VCaP (cell line): ENCODE measurements around the gene DNMT3A.

Experiments used
- H3K27ac ChIP-seq: fragments of 450-650 bp; 2 replicates; pipeline ENCODE4 v1.5.1; 2017
- TF ChIP-seq, protein P1 (sequence below): fragments of 450-650 bp; conservative IDR thresholded peaks from 2 replicates; pipeline ENCODE4 v1.5.1; 2017; ENCODE audit warnings: mild to moderate bottlenecking, moderate library complexity

DNMT3A gene

DNA sequence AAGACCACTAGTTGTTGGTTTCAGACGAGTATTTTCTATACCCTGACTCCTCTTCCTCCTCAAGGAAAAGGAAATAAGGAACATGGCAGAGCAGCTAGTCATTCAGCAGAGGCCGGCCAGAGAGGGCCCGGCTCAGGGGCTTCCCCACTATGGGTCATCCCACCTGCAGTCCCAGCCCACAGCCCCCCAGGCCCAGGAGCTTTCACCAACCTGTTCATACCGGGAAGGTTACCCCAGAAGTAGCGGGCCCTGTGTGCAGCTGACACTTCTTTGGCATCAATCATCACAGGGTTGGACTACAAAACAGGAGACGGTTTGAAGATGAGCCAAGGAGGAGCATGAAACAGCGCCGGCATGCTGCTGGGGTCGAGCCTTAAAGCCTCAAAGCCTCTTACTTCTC lies 102.8 kb downstream of the DNMT3A start:
- TF ChIP-seq, protein P1, sequence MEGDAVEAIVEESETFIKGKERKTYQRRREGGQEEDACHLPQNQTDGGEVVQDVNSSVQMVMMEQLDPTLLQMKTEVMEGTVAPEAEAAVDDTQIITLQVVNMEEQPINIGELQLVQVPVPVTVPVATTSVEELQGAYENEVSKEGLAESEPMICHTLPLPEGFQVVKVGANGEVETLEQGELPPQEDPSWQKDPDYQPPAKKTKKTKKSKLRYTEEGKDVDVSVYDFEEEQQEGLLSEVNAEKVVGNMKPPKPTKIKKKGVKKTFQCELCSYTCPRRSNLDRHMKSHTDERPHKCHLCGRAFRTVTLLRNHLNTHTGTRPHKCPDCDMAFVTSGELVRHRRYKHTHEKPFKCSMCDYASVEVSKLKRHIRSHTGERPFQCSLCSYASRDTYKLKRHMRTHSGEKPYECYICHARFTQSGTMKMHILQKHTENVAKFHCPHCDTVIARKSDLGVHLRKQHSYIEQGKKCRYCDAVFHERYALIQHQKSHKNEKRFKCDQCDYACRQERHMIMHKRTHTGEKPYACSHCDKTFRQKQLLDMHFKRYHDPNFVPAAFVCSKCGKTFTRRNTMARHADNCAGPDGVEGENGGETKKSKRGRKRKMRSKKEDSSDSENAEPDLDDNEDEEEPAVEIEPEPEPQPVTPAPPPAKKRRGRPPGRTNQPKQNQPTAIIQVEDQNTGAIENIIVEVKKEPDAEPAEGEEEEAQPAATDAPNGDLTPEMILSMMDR = no peak
- H3K27ac ChIP-seq = no peak overlapping the region

DNA sequence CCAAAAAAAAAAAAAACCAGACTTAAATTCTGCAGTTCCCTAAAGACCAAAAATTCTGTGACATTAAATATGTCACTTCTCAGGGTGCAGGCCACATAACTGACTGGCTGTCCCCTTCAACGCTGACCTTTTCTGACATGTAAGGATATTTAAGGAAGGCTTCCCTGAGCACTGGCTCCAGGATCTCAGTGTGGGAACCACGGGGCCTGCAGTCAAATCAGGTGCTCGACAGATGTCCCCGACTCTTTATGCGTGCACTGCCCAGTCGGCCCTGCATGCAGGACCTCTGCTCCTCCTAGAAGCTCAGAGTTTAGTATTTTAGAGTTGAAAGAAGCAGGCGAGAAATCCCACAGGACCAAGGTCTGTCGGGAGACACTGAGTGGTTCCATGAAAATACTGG lies 104.0 kb downstream of the DNMT3A start:
- TF ChIP-seq, protein P1 = no peak
- H3K27ac ChIP-seq = no peak overlapping the region

DNA sequence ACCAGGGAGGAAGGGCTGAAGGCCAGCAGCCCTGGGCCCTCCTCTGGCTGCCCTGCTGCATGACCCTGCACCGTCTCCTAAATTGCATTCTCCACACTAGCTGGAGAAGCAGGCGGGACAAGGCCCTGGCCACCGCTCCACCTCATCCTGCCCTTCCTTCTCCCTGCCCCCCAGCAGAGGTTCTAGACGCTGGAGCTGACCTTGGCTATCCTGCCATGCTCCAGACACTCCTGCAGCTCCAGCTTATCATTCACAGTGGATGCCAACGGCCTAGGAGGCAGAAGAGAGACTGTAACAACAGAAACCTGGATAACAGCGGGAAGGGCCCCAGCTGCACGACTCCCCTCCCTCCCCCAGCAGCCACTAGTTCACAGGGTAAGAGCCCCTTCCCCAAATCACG lies 105.0 kb downstream of the DNMT3A start:
- TF ChIP-seq, protein P1 = no peak
- H3K27ac ChIP-seq = no peak overlapping the region

DNA sequence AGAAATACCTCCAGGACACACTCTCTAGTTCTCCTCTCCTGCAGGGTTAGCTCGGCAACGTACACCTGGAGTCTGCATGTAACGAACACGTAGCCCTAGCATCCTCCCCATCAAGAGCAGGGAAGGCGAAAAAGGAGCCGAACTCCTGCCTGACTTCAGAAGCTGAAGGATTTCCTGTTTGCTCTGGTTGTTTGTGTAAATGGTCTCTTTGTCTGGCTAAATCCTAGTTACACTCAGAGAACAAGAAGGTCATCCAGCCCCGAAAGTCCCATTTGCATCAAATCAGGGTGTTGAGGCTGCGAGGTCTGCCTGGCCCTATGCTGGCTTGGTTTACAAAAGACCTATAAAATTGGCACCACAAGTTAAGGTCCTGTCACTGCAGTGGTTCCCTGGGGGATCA lies 107.0 kb downstream of the DNMT3A start:
- TF ChIP-seq, protein P1 = no peak
- no peak overlapping the region for H3K27ac ChIP-seq

DNA sequence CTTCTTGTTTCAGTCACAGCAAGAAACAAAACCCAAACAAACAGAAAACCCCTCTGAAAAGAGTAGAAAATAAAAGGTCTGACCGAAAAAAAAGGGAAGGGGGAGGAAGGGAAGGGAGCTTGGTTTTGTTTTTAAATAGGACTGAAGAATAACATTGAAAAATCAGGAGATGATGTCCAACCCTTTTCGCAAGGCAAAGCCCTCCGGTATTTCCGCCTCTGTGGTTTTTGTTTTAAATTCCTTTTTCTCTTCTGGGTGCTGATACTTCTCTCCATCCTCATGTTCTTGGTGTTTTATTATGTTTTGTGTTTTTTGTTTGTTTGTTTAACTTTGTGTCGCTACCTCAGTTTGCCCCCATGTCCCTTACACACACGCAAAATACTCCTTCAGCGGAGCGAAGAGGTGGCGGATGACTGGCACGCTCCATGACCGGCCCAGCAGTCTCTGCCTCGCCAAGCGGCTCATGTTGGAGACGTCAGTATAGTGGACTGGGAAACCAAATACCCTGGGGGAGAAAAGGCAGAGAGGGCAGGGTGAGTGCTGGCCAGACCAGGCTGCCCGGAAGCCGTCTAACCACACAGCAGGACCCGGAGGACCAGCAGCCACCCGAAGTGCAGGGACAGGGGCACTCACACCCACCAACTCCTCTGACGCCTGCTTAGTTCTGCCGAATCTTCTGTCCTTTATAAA lies 107.7 kb downstream of the DNMT3A start:
- H3K27ac ChIP-seq = no peak overlapping the region
- TF ChIP-seq, protein P1 = no peak

DNA sequence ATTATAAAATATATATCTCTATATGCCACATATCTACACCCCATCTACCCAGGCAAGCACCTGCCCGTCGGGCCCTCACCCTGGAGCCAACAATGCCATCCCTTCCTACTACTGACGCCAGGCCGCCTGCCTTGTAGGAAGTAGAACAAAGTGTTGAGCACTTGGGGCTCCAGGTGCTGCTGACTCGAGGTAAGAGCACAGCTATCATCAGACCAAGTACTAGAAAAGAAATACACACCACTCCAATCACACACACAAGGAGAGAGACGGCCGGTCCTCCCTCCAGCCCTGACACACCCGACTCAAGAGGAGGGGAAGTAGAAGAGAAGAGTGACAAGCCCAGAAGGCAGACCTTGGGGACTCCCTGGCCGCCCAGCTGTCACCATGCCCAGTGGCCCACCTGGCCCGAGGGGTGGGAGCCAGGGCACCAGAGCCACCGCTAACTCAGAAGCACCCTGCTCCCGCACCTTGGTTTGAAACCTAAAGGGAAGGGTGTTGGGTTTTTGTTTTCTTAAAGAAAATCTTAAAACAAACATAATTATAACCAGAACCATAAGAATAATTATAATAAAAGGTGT lies 109.4 kb downstream of the DNMT3A start:
- TF ChIP-seq, protein P1 = no peak
- no peak overlapping the region for H3K27ac ChIP-seq

DNA sequence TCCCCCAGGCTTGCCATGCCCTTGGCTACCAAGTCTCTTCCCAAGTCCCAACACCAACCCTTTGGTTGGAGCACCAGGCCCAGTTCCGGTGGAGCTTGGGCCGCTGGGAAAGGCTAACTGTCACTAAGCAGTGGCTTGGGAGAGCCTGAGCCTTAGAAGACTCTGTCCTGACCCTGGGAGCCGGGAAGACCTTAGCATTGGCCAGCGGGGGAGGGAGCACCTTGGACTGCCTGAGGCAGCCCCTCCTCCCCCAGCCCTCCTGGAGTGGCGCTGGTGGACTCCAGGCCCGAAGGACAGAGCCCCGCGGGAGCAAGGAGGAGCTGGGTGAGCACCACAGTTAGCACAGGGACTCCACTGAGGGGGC lies 110.8 kb downstream of the DNMT3A start:
- no peak overlapping the region for H3K27ac ChIP-seq
- TF ChIP-seq, protein P1 = no peak
